Hepatocyte (in vitro differentiated cells): ENCODE results near the gene MED13L. TPM values are rescaled to one million over a fixed set of nuclear protein-coding genes. Genes with fewer than 3 reads are reported as not detected.

Experiments used
- DNase-seq: peaks from one replicate; pipeline ENCODE4 v3.0.0-alpha.2; 2016; ENCODE audit warnings: low spot score
- H2AFZ ChIP-seq: fragments of 200-600 bp; sonication (generic); 2 replicates; pipeline ENCODE4 v1.6.0; 2016; ENCODE audit warnings: antibody characterized with exemption, mild to moderate bottlenecking
- H3K27ac ChIP-seq: fragments of 200-600 bp; sonication (generic); 2 replicates; pipeline ENCODE4 v1.5.1; 2016; ENCODE audit warnings: mild to moderate bottlenecking
- H3K27me3 ChIP-seq: fragments of 200-600 bp; sonication (generic); 2 replicates; pipeline ENCODE4 v1.6.1; 2016
- H3K36me3 ChIP-seq: fragments of 200-600 bp; sonication (generic); replicated peaks from 2 replicates; pipeline ENCODE4 v1.5.1; 2016; ENCODE audit warnings: low read depth; ENCODE audit not compliant: insufficient read depth
- H3K4me1 ChIP-seq: fragments of 200-600 bp; sonication (generic); 2 replicates; pipeline ENCODE4 v1.5.1; 2016; ENCODE audit warnings: mild to moderate bottlenecking, moderate library complexity; ENCODE audit not compliant: insufficient read depth
- H3K4me2 ChIP-seq: fragments of 200-600 bp; sonication (generic); 2 replicates; pipeline ENCODE4 v1.6.0; 2016
- H3K4me3 ChIP-seq: fragments of 200-600 bp; sonication (generic); 2 replicates; pipeline ENCODE4 v1.5.1; 2016; ENCODE audit warnings: mild to moderate bottlenecking
- H3K79me2 ChIP-seq: fragments of 200-600 bp; sonication (generic); 2 replicates; pipeline ENCODE4 v1.6.0; 2017; ENCODE audit warnings: mild to moderate bottlenecking
- H3K9me2 ChIP-seq: fragments of 200-600 bp; sonication (generic); replicated peaks from 2 replicates; pipeline ENCODE4 v1.6.0; 2017; ENCODE audit warnings: mild to moderate bottlenecking; ENCODE audit not compliant: insufficient read depth
- H3K9me3 ChIP-seq: fragments of 200-600 bp; sonication (generic); 2 replicates; pipeline ENCODE4 v1.5.1; 2016; ENCODE audit warnings: low read depth, mild to moderate bottlenecking
- H4K20me1 ChIP-seq: fragments of 200-600 bp; sonication (generic); 2 replicates; pipeline ENCODE4 v1.6.0; 2016; ENCODE audit warnings: mild to moderate bottlenecking; ENCODE audit not compliant: insufficient read depth, poor library complexity, severe bottlenecking
- CTCF ChIP-seq: fragments of 200-600 bp; sonication (generic); IDR thresholded peaks from 2 replicates; pipeline ENCODE4 v1.5.1; 2016; ENCODE audit warnings: antibody characterized with exemption, mild to moderate bottlenecking; ENCODE audit not compliant: poor library complexity
- EZH2 ChIP-seq: fragments of 200-600 bp; sonication (generic); IDR thresholded peaks from 2 replicates; pipeline ENCODE4 v1.6.1; 2016; ENCODE audit warnings: antibody characterized with exemption, mild to moderate bottlenecking, borderline replicate concordance
- EZH2phosphoT487 ChIP-seq: fragments of 200-600 bp; sonication (generic); IDR thresholded peaks from one replicate; pipeline ENCODE4 v1.6.1; 2018; ENCODE audit warnings: antibody characterized with exemption, mild to moderate bottlenecking, low read depth, moderate library complexity; ENCODE audit not compliant: unreplicated experiment, severe bottlenecking
- WGBS: methylation state at CpG from one replicate; pipeline ENCODE4 v1.1.6; 2016; ENCODE audit warnings: low lambda C conversion rate; ENCODE audit errors: missing lambda C conversion rate; 5-methylcytosine and 5-hydroxymethylcytosine counted together
- polyA plus RNA-seq: library from polyadenylated mRNA; unstranded; fragments of >200 nt; fragmentation: Nextera tagmentation; extraction: Ambion mirVana; gene quantifications from 2 replicates; pipeline ENCODE4 v1.2.1, GENCODE V29; 2016
- total RNA-seq: library from RNA; depleted of rRNA; stranded (reverse); fragments of >200 nt; gene quantifications from 2 replicates; pipeline ENCODE4 v1.2.3, GENCODE V29; 2014

Gene MED13L
- total and polyA plus RNA-seq, 2 experiments from 2014 or later, result 23.7 to 135 TPM

GRCh38 chr12:115990241-115990640 lies 287.3 kb downstream of the MED13L start:
- H3K9me2 ChIP-seq, result no peaks in the 10 kb centered on the region
- H2AFZ ChIP-seq, result no peak overlapping the region
- TF ChIP-seq EZH2phosphoT487, result no peak
- TF ChIP-seq CTCF, result no peak
- TF ChIP-seq EZH2, result no peak
- peaks cover 31% of the 10 kb centered on the region for H4K20me1 ChIP-seq
- H3K4me2 ChIP-seq, result no peak overlapping the region
- DNase-seq, result no peak
- H3K79me2 ChIP-seq, result peaks cover 50% of the 10 kb centered on the region
- no peaks in the 10 kb centered on the region for H3K9me3 ChIP-seq
- no peak overlapping the region for H3K27ac ChIP-seq
- no peaks in the 10 kb centered on the region for H3K4me1 ChIP-seq
- WGBS, result 88% methylated on average over 3 of the region's 3 CpGs
- no peaks in the 10 kb centered on the region for H3K36me3 ChIP-seq
- H3K27me3 ChIP-seq, result no peaks in the 10 kb centered on the region
- no peak overlapping the region for H3K4me3 ChIP-seq

- Histone ChIP-seq H3K36me3 (no peaks in the 10 kb centered on the region), H3K79me2 (peaks cover 50% of the 10 kb centered on the region), H4K20me1 (peaks cover 36% of the 10 kb centered on the region), H3K4me1 (no peaks in the 10 kb centered on the region), H2AFZ (no peak overlapping the region), H3K9me2 (no peaks in the 10 kb centered on the region), H3K4me3 (no peak overlapping the region), H3K4me2 (peak overlapping the region; percentile 32), H3K27ac (no peak overlapping the region), H3K9me3 (no peaks in the 10 kb centered on the region), H3K27me3 (no peaks in the 10 kb centered on the region)
- no peak for TF ChIP-seq EZH2phosphoT487
- no peak for TF ChIP-seq CTCF
- 78% methylated on average over 8 of the region's 8 CpGs for WGBS
- DNase-seq, result no peak
Measured at GRCh38 chr12:115988625-115989563, 288.6 kb downstream of the MED13L start.

GRCh38 chr12:115988212-115988611 lies 289.3 kb downstream of the MED13L start:
- Histone ChIP-seq H2AFZ (no peak overlapping the region), H3K4me3 (no peak overlapping the region), H3K79me2 (peaks cover 50% of the 10 kb centered on the region), H4K20me1 (peaks cover 36% of the 10 kb centered on the region), H3K27me3 (no peaks in the 10 kb centered on the region), H3K4me1 (no peaks in the 10 kb centered on the region), H3K36me3 (no peaks in the 10 kb centered on the region), H3K4me2 (peak overlapping the region; percentile 32), H3K27ac (no peak overlapping the region), H3K9me3 (no peaks in the 10 kb centered on the region), H3K9me2 (no peaks in the 10 kb centered on the region)
- 49% methylated on average over 2 of the region's 2 CpGs for WGBS
- no peak for DNase-seq
- TF ChIP-seq EZH2, result no peak
- TF ChIP-seq EZH2phosphoT487, result no peak
- no peak for TF ChIP-seq CTCF
